Measurements from ENCODE around the gene PTPN14. TPM values are rescaled to one million over a fixed set of nuclear protein-coding genes. Genes with fewer than 3 reads are reported as not detected.

Gene PTPN14
- total and polyA plus RNA-seq, 2 experiments from 2014 or later = 18.7 to 70.2 TPM

DNA sequence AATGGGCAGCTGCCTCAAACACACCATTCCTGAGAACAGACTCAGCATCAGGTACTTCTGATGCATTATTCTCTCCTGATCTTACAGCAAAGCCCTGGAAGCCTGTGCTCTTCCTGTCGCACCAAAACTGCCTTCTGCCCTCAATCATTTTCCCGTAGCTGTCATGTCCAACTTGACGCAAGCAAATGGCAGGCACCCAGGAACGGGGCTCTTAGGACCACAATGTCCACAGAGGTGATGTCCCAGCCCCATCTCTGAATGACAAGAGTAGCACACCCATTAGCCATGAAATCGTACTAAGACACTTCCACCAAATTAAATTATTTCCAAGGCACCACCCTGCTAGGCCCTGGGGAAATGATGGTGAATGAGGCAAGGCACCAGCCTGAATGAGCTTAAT lies 47.1 kb downstream of the PTPN14 start:
- peaks cover 52% of the 10 kb centered on the region for H3K4me1 ChIP-seq (ENCODE audit: insufficient read depth)
- 0 out of 2 replicates have a peak, but pooled peaks cover 3% of the 10 kb centered on the region for H3F3A ChIP-seq (replicated peaks; ENCODE audit: low read depth)
- H3K27me3 Mint-ChIP-seq (ENCODE audit: insufficient read depth, low read depth, poor library complexity) = peaks cover 2% of the 10 kb centered on the region
- H4K20me1 ChIP-seq (replicated peaks; ENCODE audit: insufficient read depth) = peaks cover 30% of the 10 kb centered on the region
- H3K9me3 Mint-ChIP-seq = peaks cover 5% of the 10 kb centered on the region; the same call in 2 of the 3 replicates
- TF ChIP-seq, protein P1, sequence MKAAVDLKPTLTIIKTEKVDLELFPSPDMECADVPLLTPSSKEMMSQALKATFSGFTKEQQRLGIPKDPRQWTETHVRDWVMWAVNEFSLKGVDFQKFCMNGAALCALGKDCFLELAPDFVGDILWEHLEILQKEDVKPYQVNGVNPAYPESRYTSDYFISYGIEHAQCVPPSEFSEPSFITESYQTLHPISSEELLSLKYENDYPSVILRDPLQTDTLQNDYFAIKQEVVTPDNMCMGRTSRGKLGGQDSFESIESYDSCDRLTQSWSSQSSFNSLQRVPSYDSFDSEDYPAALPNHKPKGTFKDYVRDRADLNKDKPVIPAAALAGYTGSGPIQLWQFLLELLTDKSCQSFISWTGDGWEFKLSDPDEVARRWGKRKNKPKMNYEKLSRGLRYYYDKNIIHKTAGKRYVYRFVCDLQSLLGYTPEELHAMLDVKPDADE (IDR thresholded peaks at IDR 0.05) = no peak
- TF ChIP-seq JUNB (IDR thresholded peaks at IDR 0.05; ENCODE audit: unreplicated experiment) (no peak), NANOG (IDR thresholded peaks at IDR 0.05; ENCODE audit: borderline replicate concordance) (no peak), ZNF331 (CRISPR knock-in tag; IDR thresholded peaks at IDR 0.05; ENCODE audit: low read depth) (no peak)
- TF ChIP-seq, protein P2, sequence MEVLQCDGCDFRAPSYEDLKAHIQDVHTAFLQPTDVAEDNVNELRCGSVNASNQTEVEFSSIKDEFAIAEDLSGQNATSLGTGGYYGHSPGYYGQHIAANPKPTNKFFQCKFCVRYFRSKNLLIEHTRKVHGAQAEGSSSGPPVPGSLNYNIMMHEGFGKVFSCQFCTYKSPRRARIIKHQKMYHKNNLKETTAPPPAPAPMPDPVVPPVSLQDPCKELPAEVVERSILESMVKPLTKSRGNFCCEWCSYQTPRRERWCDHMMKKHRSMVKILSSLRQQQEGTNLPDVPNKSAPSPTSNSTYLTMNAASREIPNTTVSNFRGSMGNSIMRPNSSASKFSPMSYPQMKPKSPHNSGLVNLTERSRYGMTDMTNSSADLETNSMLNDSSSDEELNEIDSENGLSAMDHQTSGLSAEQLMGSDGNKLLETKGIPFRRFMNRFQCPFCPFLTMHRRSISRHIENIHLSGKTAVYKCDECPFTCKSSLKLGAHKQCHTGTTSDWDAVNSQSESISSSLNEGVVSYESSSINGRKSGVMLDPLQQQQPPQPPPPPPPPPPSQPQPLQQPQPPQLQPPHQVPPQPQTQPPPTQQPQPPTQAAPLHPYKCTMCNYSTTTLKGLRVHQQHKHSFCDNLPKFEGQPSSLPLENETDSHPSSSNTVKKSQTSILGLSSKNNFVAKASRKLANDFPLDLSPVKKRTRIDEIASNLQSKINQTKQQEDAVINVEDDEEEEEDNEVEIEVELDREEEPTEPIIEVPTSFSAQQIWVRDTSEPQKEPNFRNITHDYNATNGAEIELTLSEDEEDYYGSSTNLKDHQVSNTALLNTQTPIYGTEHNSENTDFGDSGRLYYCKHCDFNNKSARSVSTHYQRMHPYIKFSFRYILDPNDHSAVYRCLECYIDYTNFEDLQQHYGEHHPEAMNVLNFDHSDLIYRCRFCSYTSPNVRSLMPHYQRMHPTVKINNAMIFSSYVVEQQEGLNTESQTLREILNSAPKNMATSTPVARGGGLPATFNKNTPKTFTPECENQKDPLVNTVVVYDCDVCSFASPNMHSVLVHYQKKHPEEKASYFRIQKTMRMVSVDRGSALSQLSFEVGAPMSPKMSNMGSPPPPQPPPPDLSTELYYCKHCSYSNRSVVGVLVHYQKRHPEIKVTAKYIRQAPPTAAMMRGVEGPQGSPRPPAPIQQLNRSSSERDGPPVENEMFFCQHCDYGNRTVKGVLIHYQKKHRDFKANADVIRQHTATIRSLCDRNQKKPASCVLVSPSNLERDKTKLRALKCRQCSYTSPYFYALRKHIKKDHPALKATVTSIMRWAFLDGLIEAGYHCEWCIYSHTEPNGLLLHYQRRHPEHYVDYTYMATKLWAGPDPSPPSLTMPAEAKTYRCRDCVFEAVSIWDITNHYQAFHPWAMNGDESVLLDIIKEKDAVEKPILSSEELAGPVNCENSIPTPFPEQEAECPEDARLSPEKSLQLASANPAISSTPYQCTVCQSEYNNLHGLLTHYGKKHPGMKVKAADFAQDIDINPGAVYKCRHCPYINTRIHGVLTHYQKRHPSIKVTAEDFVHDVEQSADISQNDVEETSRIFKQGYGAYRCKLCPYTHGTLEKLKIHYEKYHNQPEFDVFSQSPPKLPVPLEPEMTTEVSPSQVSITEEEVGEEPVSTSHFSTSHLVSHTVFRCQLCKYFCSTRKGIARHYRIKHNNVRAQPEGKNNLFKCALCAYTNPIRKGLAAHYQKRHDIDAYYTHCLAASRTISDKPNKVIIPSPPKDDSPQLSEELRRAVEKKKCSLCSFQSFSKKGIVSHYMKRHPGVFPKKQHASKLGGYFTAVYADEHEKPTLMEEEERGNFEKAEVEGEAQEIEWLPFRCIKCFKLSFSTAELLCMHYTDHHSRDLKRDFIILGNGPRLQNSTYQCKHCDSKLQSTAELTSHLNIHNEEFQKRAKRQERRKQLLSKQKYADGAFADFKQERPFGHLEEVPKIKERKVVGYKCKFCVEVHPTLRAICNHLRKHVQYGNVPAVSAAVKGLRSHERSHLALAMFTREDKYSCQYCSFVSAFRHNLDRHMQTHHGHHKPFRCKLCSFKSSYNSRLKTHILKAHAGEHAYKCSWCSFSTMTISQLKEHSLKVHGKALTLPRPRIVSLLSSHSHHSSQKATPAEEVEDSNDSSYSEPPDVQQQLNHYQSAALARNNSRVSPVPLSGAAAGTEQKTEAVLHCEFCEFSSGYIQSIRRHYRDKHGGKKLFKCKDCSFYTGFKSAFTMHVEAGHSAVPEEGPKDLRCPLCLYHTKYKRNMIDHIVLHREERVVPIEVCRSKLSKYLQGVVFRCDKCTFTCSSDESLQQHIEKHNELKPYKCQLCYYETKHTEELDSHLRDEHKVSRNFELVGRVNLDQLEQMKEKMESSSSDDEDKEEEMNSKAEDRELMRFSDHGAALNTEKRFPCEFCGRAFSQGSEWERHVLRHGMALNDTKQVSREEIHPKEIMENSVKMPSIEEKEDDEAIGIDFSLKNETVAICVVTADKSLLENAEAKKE (CRISPR knock-in tag; IDR thresholded peaks at IDR 0.05) = no peak
- peaks cover 40% of the 10 kb centered on the region for H3K4me1 Mint-ChIP-seq
- no peak for DNase-seq (ENCODE audit: low spot score)
- H3K27me3 ChIP-seq (ENCODE audit: insufficient read depth) = no peaks in the 10 kb centered on the region
- H3K36me3 Mint-ChIP-seq (ENCODE audit: low read depth) = peaks cover 15% of the 10 kb centered on the region
- H3K9me2 ChIP-seq (ENCODE audit: insufficient read depth) = 0 out of 2 replicates have a peak, but pooled peaks cover under 1% of the 10 kb centered on the region
- no peak overlapping the region for H3K27ac Mint-ChIP-seq
- H3K4me3 ChIP-seq = no peak overlapping the region
- no peak overlapping the region for H3K4me2 ChIP-seq
- H3K4me3 Mint-ChIP-seq = no peak overlapping the region
- H3K79me2 ChIP-seq (replicated peaks; ENCODE audit: insufficient read depth) = peaks cover 98% of the 10 kb centered on the region
- H3K36me3 ChIP-seq (ENCODE audit: insufficient read depth) = 0 out of 2 replicates have a peak, but pooled peaks cover under 1% of the 10 kb centered on the region
- H3K27ac ChIP-seq (ENCODE audit: low read depth) = no peak overlapping the region
- ATAC-seq = no peak
- H2AFZ ChIP-seq = no peak overlapping the region

Data from GM23338 (cell line).